PC-9 (cell line): ENCODE results near the gene ITIH4.

ENCODE experiments used
- EZH2 ChIP-seq: fragments of 200-600 bp; sonication (generic); IDR thresholded peaks from 2 replicates; pipeline ENCODE4 v1.8.0; 2017; ENCODE audit warnings: antibody characterized with exemption, low read depth
- TF ChIP-seq, protein P1 (sequence below): fragments of 200-600 bp; sonication (generic); conservative IDR thresholded peaks from 2 replicates; pipeline ENCODE4 v1.6.1; 2017; ENCODE audit warnings: mixed run types, antibody characterized with exemption, mild to moderate bottlenecking, moderate library complexity

DNA sequence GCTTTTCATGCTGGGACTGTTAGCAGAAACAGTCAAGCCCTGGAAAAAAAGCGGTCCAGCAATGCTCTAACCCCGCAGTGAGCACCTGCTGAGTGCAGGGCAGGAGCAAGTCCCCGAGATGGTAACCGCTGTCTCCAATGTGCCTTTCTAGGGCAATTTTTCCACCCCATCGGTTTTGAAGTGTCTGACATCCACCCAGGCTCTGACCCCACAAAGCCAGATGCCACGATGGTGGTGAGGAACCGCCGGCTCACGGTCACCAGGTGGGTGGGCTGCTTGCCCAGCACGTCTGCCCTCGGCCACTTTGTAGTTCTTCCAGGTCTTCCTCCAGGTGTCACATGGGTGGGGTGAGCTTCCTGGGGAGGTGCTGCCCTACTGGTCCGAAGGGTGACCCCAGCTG lies 39.1 kb downstream of the ITIH4 start:
- TF ChIP-seq, protein P1, sequence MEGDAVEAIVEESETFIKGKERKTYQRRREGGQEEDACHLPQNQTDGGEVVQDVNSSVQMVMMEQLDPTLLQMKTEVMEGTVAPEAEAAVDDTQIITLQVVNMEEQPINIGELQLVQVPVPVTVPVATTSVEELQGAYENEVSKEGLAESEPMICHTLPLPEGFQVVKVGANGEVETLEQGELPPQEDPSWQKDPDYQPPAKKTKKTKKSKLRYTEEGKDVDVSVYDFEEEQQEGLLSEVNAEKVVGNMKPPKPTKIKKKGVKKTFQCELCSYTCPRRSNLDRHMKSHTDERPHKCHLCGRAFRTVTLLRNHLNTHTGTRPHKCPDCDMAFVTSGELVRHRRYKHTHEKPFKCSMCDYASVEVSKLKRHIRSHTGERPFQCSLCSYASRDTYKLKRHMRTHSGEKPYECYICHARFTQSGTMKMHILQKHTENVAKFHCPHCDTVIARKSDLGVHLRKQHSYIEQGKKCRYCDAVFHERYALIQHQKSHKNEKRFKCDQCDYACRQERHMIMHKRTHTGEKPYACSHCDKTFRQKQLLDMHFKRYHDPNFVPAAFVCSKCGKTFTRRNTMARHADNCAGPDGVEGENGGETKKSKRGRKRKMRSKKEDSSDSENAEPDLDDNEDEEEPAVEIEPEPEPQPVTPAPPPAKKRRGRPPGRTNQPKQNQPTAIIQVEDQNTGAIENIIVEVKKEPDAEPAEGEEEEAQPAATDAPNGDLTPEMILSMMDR: no peak
- TF ChIP-seq EZH2: no peak
